Gastroesophageal sphincter (tissue), 4 donors: ENCODE measurements around the gene SOX5. TPM values are rescaled to one million over a fixed set of nuclear protein-coding genes. Genes with fewer than 3 reads are reported as not detected.

ENCODE experiments used
- ATAC-seq: fragments of 150-250 bp; one replicate; pipeline ENCODE4 v1.9.1; 2016; ENCODE audit warnings: mild to moderate bottlenecking, moderate library complexity
- H3K27ac ChIP-seq, 4 donors: fragments of 200-600 bp; sonication (generic) in 3 of 4; 1 replicate in 3 of 4; 2 replicates in 1 of 4; pipeline ENCODE4 v1.5.1; 2016 to 2019
- H3K27me3 ChIP-seq: fragments of 200-600 bp; sonication (generic); one replicate; pipeline ENCODE4 v1.5.1; 2019
- H3K36me3 ChIP-seq, 2 donors: fragments of 200-600 bp; sonication (generic); one replicate each; pipeline ENCODE4 v1.5.1; 2019; ENCODE audit warnings: control low read depth in 1 of 2
- H3K4me1 ChIP-seq, 3 donors: fragments of 200-600 bp; sonication (generic); 1 replicate in 2 of 3; 2 replicates in 1 of 3; pipeline ENCODE4 v1.5.1; 2016 to 2019; ENCODE audit warnings: control low read depth in 2 of 3
- H3K4me3 ChIP-seq, 2 donors: fragments of 200-600 bp; sonication (generic); one replicate each; pipeline ENCODE4 v1.5.1; 2019; ENCODE audit warnings: mild to moderate bottlenecking in 1 of 2, moderate library complexity in 1 of 2
- H3K9me3 ChIP-seq, 3 donors: fragments of 200-600 bp; sonication (generic); one replicate each; pipeline ENCODE4 v1.5.1; 2017 to 2019; ENCODE audit warnings: control low read depth in 2 of 3
- EP300 ChIP-seq: sonication (generic); formaldehyde crosslinking; IDR thresholded peaks from one replicate; pipeline ENCODE4 v1.6.1; 2017; ENCODE audit warnings: antibody characterized with exemption, mild to moderate bottlenecking
- POLR2A ChIP-seq, 2 donors: fragments of 450-650 bp; IDR thresholded peaks; one replicate each; pipeline ENCODE4 v1.6.1; 2017; ENCODE audit warnings: antibody characterized with exemption in 2 of 2, mild to moderate bottlenecking in 2 of 2, moderate library complexity in 1 of 2
- POLR2AphosphoS5 ChIP-seq: sonication (generic); formaldehyde crosslinking; IDR thresholded peaks from one replicate; pipeline ENCODE4 v1.6.1; 2017; ENCODE audit warnings: antibody characterized with exemption
- WGBS, 2 donors: methylation state at CpG; one replicate each; pipeline ENCODE4 v1.1.5; 2018; ENCODE audit warnings: low coverage in 1 of 2; 5-methylcytosine and 5-hydroxymethylcytosine counted together
- total RNA-seq, 4 donors: library from RNA; depleted of rRNA; stranded (reverse); fragments of >200 nt; gene quantifications; one replicate each; pipeline ENCODE4 v1.1.0, GENCODE V29; 2016
- TF ChIP-seq, protein P1 (sequence below), 4 experiments: fragments of 200-600 bp in 2 of 4; fragments of 450-650 bp in 2 of 4; sonication (generic) in 1 of 4; IDR thresholded peaks; one replicate each; pipeline ENCODE4 v1.5.1; 2017 to 2019; ENCODE audit warnings: antibody characterized with exemption in 4 of 4, mild to moderate bottlenecking in 2 of 4, moderate library complexity in 2 of 4

Gene SOX5
- total RNA-seq, 4 donors from 2014 or later: 4.9 to 69.9 (median 18.1) TPM

DNA sequence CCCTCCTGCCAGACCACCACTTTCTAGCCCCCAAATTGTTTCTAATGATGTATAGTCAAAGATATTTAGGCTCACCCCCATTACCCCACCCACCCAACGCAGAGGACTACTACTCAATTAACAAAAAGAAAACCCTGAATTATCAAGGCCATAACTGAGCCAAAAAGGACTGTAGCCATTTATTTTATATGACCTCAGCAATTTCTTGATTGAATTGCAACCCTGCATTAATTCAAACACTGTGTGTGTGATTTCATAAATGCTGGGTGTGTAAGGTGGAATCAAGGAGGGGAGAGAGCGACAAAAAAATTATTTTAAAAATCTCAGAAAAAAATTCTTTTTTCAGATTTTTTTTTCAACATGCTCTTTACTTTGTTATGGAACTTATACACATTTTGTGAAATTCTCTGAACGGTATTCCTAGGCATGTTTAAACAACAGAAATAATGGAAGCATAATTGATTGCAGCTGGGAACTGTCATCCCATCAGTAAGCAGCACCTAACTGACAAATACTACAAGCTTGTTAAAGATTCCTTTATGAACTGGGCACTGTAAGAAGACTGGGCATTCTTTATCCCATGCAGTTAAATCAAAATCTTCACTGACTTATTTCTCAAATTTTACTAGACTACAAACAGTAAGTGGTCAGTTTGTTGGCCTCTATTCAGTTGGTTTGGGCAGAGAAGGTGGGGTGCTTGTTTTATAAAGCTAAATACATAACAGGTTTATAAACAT, 179.1 kb downstream of the SOX5 start:
- Histone ChIP-seq H3K36me3 (no peaks in the 10 kb centered on the region), H3K27ac (no peak overlapping the region), H3K27me3 (no peaks in the 10 kb centered on the region), H3K4me3 (no peak overlapping the region), H3K4me1 (peaks cover 0 to 16% (median 4%) of the 10 kb centered on the region in 3 donors), H3K9me3 (no peaks in the 10 kb centered on the region)
- 49 to 61% methylated on average over 2 to 3 of the region's 3 CpGs for WGBS, 2 donors
- TF ChIP-seq, protein P1, sequence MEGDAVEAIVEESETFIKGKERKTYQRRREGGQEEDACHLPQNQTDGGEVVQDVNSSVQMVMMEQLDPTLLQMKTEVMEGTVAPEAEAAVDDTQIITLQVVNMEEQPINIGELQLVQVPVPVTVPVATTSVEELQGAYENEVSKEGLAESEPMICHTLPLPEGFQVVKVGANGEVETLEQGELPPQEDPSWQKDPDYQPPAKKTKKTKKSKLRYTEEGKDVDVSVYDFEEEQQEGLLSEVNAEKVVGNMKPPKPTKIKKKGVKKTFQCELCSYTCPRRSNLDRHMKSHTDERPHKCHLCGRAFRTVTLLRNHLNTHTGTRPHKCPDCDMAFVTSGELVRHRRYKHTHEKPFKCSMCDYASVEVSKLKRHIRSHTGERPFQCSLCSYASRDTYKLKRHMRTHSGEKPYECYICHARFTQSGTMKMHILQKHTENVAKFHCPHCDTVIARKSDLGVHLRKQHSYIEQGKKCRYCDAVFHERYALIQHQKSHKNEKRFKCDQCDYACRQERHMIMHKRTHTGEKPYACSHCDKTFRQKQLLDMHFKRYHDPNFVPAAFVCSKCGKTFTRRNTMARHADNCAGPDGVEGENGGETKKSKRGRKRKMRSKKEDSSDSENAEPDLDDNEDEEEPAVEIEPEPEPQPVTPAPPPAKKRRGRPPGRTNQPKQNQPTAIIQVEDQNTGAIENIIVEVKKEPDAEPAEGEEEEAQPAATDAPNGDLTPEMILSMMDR (IDR thresholded peaks at IDR 0.05): no peak
- TF ChIP-seq EP300: no peak
- no peak for TF ChIP-seq POLR2A (IDR thresholded peaks at IDR 0.05)
- TF ChIP-seq POLR2AphosphoS5: no peak
- ATAC-seq: no peak

DNA sequence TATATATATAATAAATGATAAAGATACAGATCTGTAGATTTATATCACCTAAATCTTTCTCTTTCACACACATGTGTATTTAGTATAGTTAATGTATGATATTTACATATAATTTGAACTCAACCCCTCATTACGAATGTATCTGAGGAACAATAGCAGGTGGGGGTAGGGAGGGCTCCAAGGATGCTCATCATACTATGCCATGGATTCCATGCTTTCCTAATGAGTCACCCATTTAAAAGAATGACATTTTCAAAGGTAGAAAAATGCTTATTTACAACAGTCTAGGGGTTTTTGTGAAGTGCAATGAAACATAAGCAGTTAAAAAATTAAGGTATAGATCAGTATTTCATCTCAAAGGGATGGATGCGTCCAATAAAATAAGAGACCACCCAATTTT, 181.6 kb downstream of the SOX5 start:
- H3K27ac ChIP-seq: no peak overlapping the region
- no peak overlapping the region for H3K4me3 ChIP-seq
- TF ChIP-seq POLR2A (IDR thresholded peaks at IDR 0.05): no peak
- TF ChIP-seq EP300: no peak
- TF ChIP-seq, protein P1 (IDR thresholded peaks at IDR 0.05): no peak
- no peak for TF ChIP-seq POLR2AphosphoS5
- 90 to 100% methylated on average over 2 of the region's 2 CpGs for WGBS, 2 donors
- no peaks in the 10 kb centered on the region for H3K9me3 ChIP-seq
- no peaks in the 10 kb centered on the region for H3K27me3 ChIP-seq
- H3K4me1 ChIP-seq: peaks cover 0 to 16% (median 4%) of the 10 kb centered on the region in 3 donors
- H3K36me3 ChIP-seq: no peaks in the 10 kb centered on the region
- no peak for ATAC-seq

DNA sequence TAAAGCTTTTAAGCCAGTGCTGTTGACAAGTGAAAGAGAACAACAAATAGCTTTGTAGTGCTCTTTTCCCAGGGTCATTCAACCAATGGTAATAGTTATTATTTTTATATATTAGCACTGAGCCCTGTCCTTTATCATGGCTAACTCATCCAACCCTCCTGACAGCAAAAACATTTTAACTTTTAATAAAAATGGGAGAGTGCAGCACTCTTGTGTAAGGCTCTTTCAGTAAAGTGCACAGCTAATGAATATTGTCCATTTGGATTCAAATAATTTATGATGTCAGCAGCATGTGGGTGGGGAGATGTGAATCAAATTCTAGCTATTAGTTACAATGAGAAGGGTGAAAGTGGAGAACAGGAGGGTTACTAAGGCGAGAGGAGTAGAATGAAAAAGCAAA, 185.7 kb downstream of the SOX5 start:
- no peaks in the 10 kb centered on the region for H3K36me3 ChIP-seq
- H3K9me3 ChIP-seq: no peaks in the 10 kb centered on the region
- WGBS, 2 donors: 88% methylated on average over 1 of the region's 1 CpG
- no peak overlapping the region for H3K4me3 ChIP-seq
- no peaks in the 10 kb centered on the region for H3K27me3 ChIP-seq
- no peak for ATAC-seq
- H3K4me1 ChIP-seq: peaks cover 0 to 13% (median 3%) of the 10 kb centered on the region in 3 donors
- no peak overlapping the region for H3K27ac ChIP-seq
- TF ChIP-seq POLR2AphosphoS5 (no peak), EP300 (no peak), POLR2A (IDR thresholded peaks at IDR 0.05) (no peak)
- TF ChIP-seq, protein P1 (IDR thresholded peaks at IDR 0.05): no peak

DNA sequence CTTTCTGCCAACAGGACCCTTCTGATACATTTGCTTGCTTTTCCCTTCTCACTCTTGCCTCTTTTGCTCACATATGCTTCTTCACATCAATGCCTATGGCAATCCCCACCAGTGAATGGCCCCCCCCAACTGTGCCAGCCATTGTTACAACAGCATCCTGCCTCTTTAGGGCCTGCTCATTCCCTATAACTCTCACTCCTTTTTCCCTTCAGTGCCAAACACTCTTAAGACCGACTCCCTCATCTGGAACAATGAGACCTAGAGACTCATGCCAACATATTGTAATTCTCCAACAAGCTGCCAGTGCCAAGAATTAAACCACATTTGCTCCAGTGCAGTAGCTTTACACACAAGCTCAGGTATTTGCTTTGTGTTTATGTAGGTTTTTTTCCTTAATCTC, 189.0 kb downstream of the SOX5 start:
- ATAC-seq: peak; percentile 66
- Histone ChIP-seq H3K9me3 (no peaks in the 10 kb centered on the region), H3K4me3 (no peak overlapping the region), H3K36me3 (no peaks in the 10 kb centered on the region), H3K4me1 (peaks cover 0 to 18% (median 3%) of the 10 kb centered on the region in 3 donors), H3K27ac (peak overlapping the region in 1 of 4 donors; percentile 46), H3K27me3 (no peaks in the 10 kb centered on the region)
- WGBS, 2 donors: 14 to 18% methylated on average over 1 of the region's 1 CpG
- TF ChIP-seq POLR2AphosphoS5 (no peak), EP300 (no peak), POLR2A (IDR thresholded peaks at IDR 0.05) (no peak)
- TF ChIP-seq, protein P1 (IDR thresholded peaks at IDR 0.05): no peak

DNA sequence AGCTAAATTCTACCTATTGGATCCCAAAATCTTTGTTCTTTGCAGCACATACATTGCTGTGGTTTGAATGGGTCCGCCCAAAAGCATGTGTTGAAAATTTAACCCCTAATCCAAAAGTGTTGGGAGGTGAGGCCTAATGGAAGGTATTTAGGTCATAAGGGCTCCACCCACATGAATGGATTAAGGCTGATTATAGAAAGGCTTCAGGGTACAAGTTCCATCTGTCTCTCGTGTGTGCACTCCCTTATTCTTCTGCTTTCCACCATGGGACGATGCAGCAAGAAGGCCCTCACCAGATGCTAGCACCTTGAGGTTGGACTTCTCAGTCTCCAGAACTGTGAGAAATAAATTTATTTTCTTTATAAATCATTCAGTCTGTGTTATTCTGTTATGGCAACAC, 190.9 kb downstream of the SOX5 start:
- Histone ChIP-seq H3K9me3 (no peaks in the 10 kb centered on the region), H3K36me3 (no peaks in the 10 kb centered on the region), H3K4me3 (no peak overlapping the region), H3K4me1 (peaks cover 0 to 18% (median 3%) of the 10 kb centered on the region in 3 donors), H3K27ac (no peak overlapping the region), H3K27me3 (no peaks in the 10 kb centered on the region)
- WGBS, 2 donors: 88 to 93% methylated on average over 3 of the region's 3 CpGs
- TF ChIP-seq EP300 (no peak), POLR2AphosphoS5 (no peak), POLR2A (IDR thresholded peaks at IDR 0.05) (no peak)
- TF ChIP-seq, protein P1 (IDR thresholded peaks at IDR 0.05): no peak
- no peak for ATAC-seq
